ENCODE results near the gene MPPED1. TPM values are rescaled to one million over a fixed set of nuclear protein-coding genes. Genes with fewer than 3 reads are reported as not detected.

The MPPED1 gene
- total RNA-seq, 1 experiment from 2014 or later, result not detected

GRCh38 chr22:43505896-43506295 lies 94.1 kb downstream of the MPPED1 start:
- DNase-seq (ENCODE audit: low spot score), result no peak
- ChIA-PET CTCF (no interaction called here), POLR2A (ENCODE audit: low non-redundant PET) (no interaction called here)
- no peaks in the 10 kb centered on the region for H3K9me3 ChIP-seq (ENCODE audit: low read depth, low read length, poor library complexity, severe bottlenecking)
- no peaks in the 10 kb centered on the region for H3K4me1 ChIP-seq (ENCODE audit: insufficient read depth, low read length, poor library complexity, severe bottlenecking)
- BruUV-seq (replicated peaks), result no TSS peak
- no peaks in the 10 kb centered on the region for H3K36me3 ChIP-seq (ENCODE audit: insufficient read depth, low read length, poor library complexity, severe bottlenecking)
- intact Hi-C loops (cut with micrococcal nuclease; ENCODE audit: unreplicated experiment), result no loop called here
- no peak overlapping the region for H3K4me3 ChIP-seq (ENCODE audit: low read depth, low read length, poor library complexity, severe bottlenecking)
- TF ChIP-seq EZH2 (IDR thresholded peaks at IDR 0.05; ENCODE audit: borderline replicate concordance, low read depth, low read length, poor library complexity, severe bottlenecking) (no peak), CTCF (conservative IDR thresholded peaks at IDR 0.05; ENCODE audit: low read depth, low read length) (no peak)
- no peak overlapping the region for H3K27ac ChIP-seq (ENCODE audit: low read depth, low read length, poor library complexity, severe bottlenecking)
- H3K27me3 ChIP-seq (replicated peaks; ENCODE audit: insufficient read depth, low read depth, low read length, poor library complexity), result no peaks in the 10 kb centered on the region

GRCh38 chr22:43506487-43506886 lies 94.7 kb downstream of the MPPED1 start:
- POLR2A ChIA-PET (ENCODE audit: low non-redundant PET), result no interaction called here
- no TSS peak for BruUV-seq (replicated peaks)
- Histone ChIP-seq H3K36me3 (ENCODE audit: insufficient read depth, low read length, poor library complexity, severe bottlenecking) (no peaks in the 10 kb centered on the region), H3K4me3 (ENCODE audit: low read depth, low read length, poor library complexity, severe bottlenecking) (no peak overlapping the region), H3K27ac (ENCODE audit: low read depth, low read length, poor library complexity, severe bottlenecking) (no peak overlapping the region), H3K27me3 (replicated peaks; ENCODE audit: insufficient read depth, low read depth, low read length, poor library complexity) (no peaks in the 10 kb centered on the region), H3K9me3 (ENCODE audit: low read depth, low read length, poor library complexity, severe bottlenecking) (no peaks in the 10 kb centered on the region), H3K4me1 (ENCODE audit: insufficient read depth, low read length, poor library complexity, severe bottlenecking) (no peaks in the 10 kb centered on the region)
- DNase-seq (ENCODE audit: low spot score), result no peak
- CTCF ChIA-PET, result no interaction called here
- no peak for TF ChIP-seq CTCF (conservative IDR thresholded peaks at IDR 0.05; ENCODE audit: low read depth, low read length)
- no peak for TF ChIP-seq EZH2 (IDR thresholded peaks at IDR 0.05; ENCODE audit: borderline replicate concordance, low read depth, low read length, poor library complexity, severe bottlenecking)
- intact Hi-C loops (cut with micrococcal nuclease; ENCODE audit: unreplicated experiment), result no loop called here

GRCh38 chr22:43507235-43507634 lies 95.4 kb downstream of the MPPED1 start:
- H3K4me1 ChIP-seq (ENCODE audit: insufficient read depth, low read length, poor library complexity, severe bottlenecking), result no peaks in the 10 kb centered on the region
- ChIA-PET POLR2A (ENCODE audit: low non-redundant PET) (no interaction called here), CTCF (no interaction called here)
- DNase-seq (ENCODE audit: low spot score), result no peak
- no TSS peak for BruUV-seq (replicated peaks)
- intact Hi-C loops (cut with micrococcal nuclease; ENCODE audit: unreplicated experiment), result no loop called here
- H3K4me3 ChIP-seq (ENCODE audit: low read depth, low read length, poor library complexity, severe bottlenecking), result no peak overlapping the region
- no peaks in the 10 kb centered on the region for H3K9me3 ChIP-seq (ENCODE audit: low read depth, low read length, poor library complexity, severe bottlenecking)
- H3K36me3 ChIP-seq (ENCODE audit: insufficient read depth, low read length, poor library complexity, severe bottlenecking), result no peaks in the 10 kb centered on the region
- no peaks in the 10 kb centered on the region for H3K27me3 ChIP-seq (replicated peaks; ENCODE audit: insufficient read depth, low read depth, low read length, poor library complexity)
- H3K27ac ChIP-seq (ENCODE audit: low read depth, low read length, poor library complexity, severe bottlenecking), result no peak overlapping the region
- TF ChIP-seq EZH2 (IDR thresholded peaks at IDR 0.05; ENCODE audit: borderline replicate concordance, low read depth, low read length, poor library complexity, severe bottlenecking) (no peak), CTCF (conservative IDR thresholded peaks at IDR 0.05; ENCODE audit: low read depth, low read length) (no peak)

Measured in A673 (cell line).